ENCODE results near the gene L3MBTL3. TPM values are rescaled to one million over a fixed set of nuclear protein-coding genes. Genes with fewer than 3 reads are reported as not detected.

L3MBTL3 gene
- 13.2 and 15.5 TPM in 2 replicates for total RNA-seq

DNA sequence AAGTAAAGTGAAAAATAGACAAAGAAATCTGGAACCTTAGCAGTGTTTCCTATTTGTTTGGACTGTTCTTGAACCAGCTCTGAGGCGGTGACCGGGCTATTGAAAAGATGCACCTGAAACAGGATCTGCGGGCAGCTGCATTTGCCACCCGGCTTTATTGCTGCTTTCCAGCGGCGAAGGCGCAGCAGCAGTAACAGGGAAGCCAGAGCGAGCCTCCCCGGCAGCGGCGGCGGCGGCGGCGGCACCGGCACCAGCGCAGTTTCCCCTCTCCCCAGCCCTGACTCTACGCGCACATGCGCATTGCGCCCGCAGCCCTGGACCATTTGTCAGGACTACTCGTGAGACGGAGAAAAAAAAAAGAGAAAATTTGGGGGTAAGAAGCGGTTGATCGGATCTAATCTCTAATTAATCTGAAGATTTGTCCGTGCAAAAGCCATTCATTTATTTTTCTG lies at the start of gene L3MBTL3:
L3MBTL3 (plus strand) TSS at position 290 of the 452 bp plus-strand sequence. CDS start 24,119 bp downstream, outside the sequence.

Other genes starting within 250 kb of the L3MBTL3 start
- gene TMEM244, start 157.3 kb upstream of the L3MBTL3 start, total RNA-seq = not detected in 2 replicates
- gene SAMD3, start 204.4 kb downstream of the L3MBTL3 start, total RNA-seq = 26.5 and 28.8 TPM in 2 replicates